SK-N-MC (cell line): ENCODE data around the gene ADTRP.

Experiments
- DNase-seq: peaks from one replicate; pipeline ENCODE4 v3.0.0-alpha.2; 2011; ENCODE audit warnings: low read depth, low spot score
- H3K27ac ChIP-seq: fragments of 200-600 bp; sonication (generic); 2 replicates; pipeline ENCODE4 v1.5.1; 2016; ENCODE audit warnings: mixed run types
- H3K36me3 ChIP-seq: fragments of 200-600 bp; sonication (generic); 2 replicates; pipeline ENCODE4 v1.6.1; 2017; ENCODE audit warnings: antibody characterized with exemption, low read length, mixed read lengths; ENCODE audit not compliant: insufficient read depth
- H3K4me3 ChIP-seq: fragments of 200-600 bp; sonication (generic); 2 replicates; pipeline ENCODE4 v1.5.1; 2016
- H3K9ac ChIP-seq: fragments of 200-600 bp; sonication (generic); 2 replicates; pipeline ENCODE4 v1.8.0; 2017; ENCODE audit warnings: mixed run types, mixed read lengths; ENCODE audit not compliant: insufficient read length
- H3K9me3 ChIP-seq: fragments of 200-600 bp; sonication (generic); 2 replicates; pipeline ENCODE4 v1.6.1; 2017; ENCODE audit warnings: low read depth, mild to moderate bottlenecking, antibody characterized with exemption, low read length, moderate library complexity, mixed read lengths
- EZH2 ChIP-seq: fragments of 200-600 bp; sonication (generic); IDR thresholded peaks from one replicate; pipeline ENCODE4 v1.6.1; 2017; ENCODE audit warnings: antibody characterized with exemption
- FOXP2 ChIP-seq: optimal IDR thresholded peaks from 2 replicates; pipeline ENCODE3; 2011; ENCODE audit warnings: mild to moderate bottlenecking, moderate library complexity; ENCODE audit not compliant: insufficient read depth; ENCODE audit errors: extremely low read length, control extremely low read depth
- POLR2AphosphoS5 ChIP-seq: IDR thresholded peaks from 2 replicates; pipeline ENCODE4 v1.6.1; 2012; ENCODE audit warnings: mild to moderate bottlenecking, low read depth, low read length, borderline replicate concordance

Gene ADTRP

GRCh38 chr6:11706171-11706570 lies 72.4 kb downstream of the ADTRP start:
- Histone ChIP-seq H3K4me3 (no peak overlapping the region), H3K27ac (no peak overlapping the region), H3K36me3 (no peaks in the 10 kb centered on the region), H3K9me3 (no peaks in the 10 kb centered on the region), H3K9ac (no peak overlapping the region)
- no peak for DNase-seq
- TF ChIP-seq POLR2AphosphoS5 (no peak), FOXP2 (no peak), EZH2 (no peak)

- DNase-seq: no peak
- Histone ChIP-seq H3K9me3 (no peaks in the 10 kb centered on the region), H3K27ac (no peak overlapping the region), H3K36me3 (no peaks in the 10 kb centered on the region), H3K4me3 (no peak overlapping the region), H3K9ac (no peak overlapping the region)
- TF ChIP-seq FOXP2 (no peak), POLR2AphosphoS5 (no peak), EZH2 (no peak)
Measured at GRCh38 chr6:11705483-11705882, 73.1 kb downstream of the ADTRP start.

- no peak overlapping the region for H3K4me3 ChIP-seq
- no peak for TF ChIP-seq FOXP2
- TF ChIP-seq POLR2AphosphoS5: no peak
- TF ChIP-seq EZH2: no peak
- no peak for DNase-seq
- H3K9ac ChIP-seq: no peak overlapping the region
- H3K36me3 ChIP-seq: no peaks in the 10 kb centered on the region
- H3K27ac ChIP-seq: no peak overlapping the region
- H3K9me3 ChIP-seq: no peaks in the 10 kb centered on the region
Measured at GRCh38 chr6:11705069-11705468, 73.5 kb downstream of the ADTRP start.

GRCh38 chr6:11703725-11704124 lies 74.9 kb downstream of the ADTRP start:
- Histone ChIP-seq H3K9me3 (no peaks in the 10 kb centered on the region), H3K36me3 (no peaks in the 10 kb centered on the region), H3K27ac (no peak overlapping the region), H3K9ac (no peak overlapping the region), H3K4me3 (no peak overlapping the region)
- no peak for TF ChIP-seq POLR2AphosphoS5
- TF ChIP-seq EZH2: no peak
- no peak for TF ChIP-seq FOXP2
- no peak for DNase-seq

GRCh38 chr6:11702500-11703130 lies 76.0 kb downstream of the ADTRP start:
- TF ChIP-seq FOXP2: no peak
- no peak for TF ChIP-seq POLR2AphosphoS5
- TF ChIP-seq EZH2: no peak
- no peaks in the 10 kb centered on the region for H3K36me3 ChIP-seq
- H3K9ac ChIP-seq: no peak overlapping the region
- H3K4me3 ChIP-seq: no peak overlapping the region
- no peaks in the 10 kb centered on the region for H3K9me3 ChIP-seq
- H3K27ac ChIP-seq: no peak overlapping the region
- DNase-seq: no peak

- Histone ChIP-seq H3K36me3 (no peaks in the 10 kb centered on the region), H3K4me3 (no peak overlapping the region), H3K27ac (no peak overlapping the region), H3K9ac (no peak overlapping the region), H3K9me3 (no peaks in the 10 kb centered on the region)
- no peak for DNase-seq
- no peak for TF ChIP-seq FOXP2
- no peak for TF ChIP-seq EZH2
- no peak for TF ChIP-seq POLR2AphosphoS5
Measured at GRCh38 chr6:11702089-11702488, 76.5 kb downstream of the ADTRP start.

GRCh38 chr6:11701573-11701972 lies 77.0 kb downstream of the ADTRP start:
- no peaks in the 10 kb centered on the region for H3K9me3 ChIP-seq
- DNase-seq: no peak
- H3K27ac ChIP-seq: no peak overlapping the region
- no peaks in the 10 kb centered on the region for H3K36me3 ChIP-seq
- no peak overlapping the region for H3K9ac ChIP-seq
- no peak for TF ChIP-seq POLR2AphosphoS5
- no peak overlapping the region for H3K4me3 ChIP-seq

- Histone ChIP-seq H3K27ac (no peak overlapping the region), H3K36me3 (no peaks in the 10 kb centered on the region), H3K4me3 (no peak overlapping the region), H3K9me3 (no peaks in the 10 kb centered on the region), H3K9ac (no peak overlapping the region)
- DNase-seq: peak; percentile 34
- TF ChIP-seq EZH2: no peak
- no peak for TF ChIP-seq FOXP2
- no peak for TF ChIP-seq POLR2AphosphoS5
Measured at GRCh38 chr6:11700118-11700718, 78.4 kb downstream of the ADTRP start.

GRCh38 chr6:11699576-11699975 lies 79.0 kb downstream of the ADTRP start:
- TF ChIP-seq POLR2AphosphoS5: no peak
- no peak for TF ChIP-seq EZH2
- no peak for TF ChIP-seq FOXP2
- DNase-seq: no peak
- H3K9ac ChIP-seq: no peak overlapping the region
- no peaks in the 10 kb centered on the region for H3K9me3 ChIP-seq
- H3K4me3 ChIP-seq: no peak overlapping the region
- no peak overlapping the region for H3K27ac ChIP-seq
- no peaks in the 10 kb centered on the region for H3K36me3 ChIP-seq
